Measurements from ENCODE around the gene TSPAN10.

TSPAN10 gene

DNA sequence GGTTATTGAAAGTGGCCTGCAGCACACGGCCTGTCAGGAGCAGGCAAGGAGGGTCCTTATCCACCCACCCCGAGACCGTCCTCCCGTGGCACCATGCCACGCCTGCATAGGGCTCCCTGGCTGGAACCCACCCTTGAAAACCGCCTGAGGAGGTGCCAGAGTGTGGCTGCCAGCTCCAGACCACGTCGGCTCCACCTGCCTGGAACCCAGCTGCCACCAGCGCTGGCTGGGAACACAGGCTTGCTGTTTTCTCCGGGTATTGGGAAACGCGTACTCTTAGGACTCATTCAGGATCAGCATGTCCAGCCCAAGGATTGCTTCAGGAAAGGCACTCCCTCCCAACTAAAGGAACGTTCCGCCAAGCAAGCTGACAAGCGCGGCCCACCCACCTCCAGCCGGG is 39.9 kb downstream of the TSPAN10 start:
- Histone ChIP-seq H3K9ac (ENCODE audit: insufficient read length) (no peak overlapping the region), H3K9me3 (ENCODE audit: low read depth, low read length) (no peaks in the 10 kb centered on the region), H3K36me3 (ENCODE audit: insufficient read depth, low read length) (peaks cover 17% of the 10 kb centered on the region), H3K27ac (no peak overlapping the region), H3K4me3 (no peak overlapping the region)
- DNase-seq (ENCODE audit: low read depth, low spot score) = no peak
- TF ChIP-seq POLR2AphosphoS5 (IDR thresholded peaks at IDR 0.05; ENCODE audit: borderline replicate concordance, low read depth, low read length) = no peak
- no peak for TF ChIP-seq FOXP2 (optimal IDR thresholded peaks at IDR 0.05; ENCODE audit: control extremely low read depth, extremely low read length, insufficient read depth)
- no peak for TF ChIP-seq EZH2 (IDR thresholded peaks at IDR 0.05)

DNA sequence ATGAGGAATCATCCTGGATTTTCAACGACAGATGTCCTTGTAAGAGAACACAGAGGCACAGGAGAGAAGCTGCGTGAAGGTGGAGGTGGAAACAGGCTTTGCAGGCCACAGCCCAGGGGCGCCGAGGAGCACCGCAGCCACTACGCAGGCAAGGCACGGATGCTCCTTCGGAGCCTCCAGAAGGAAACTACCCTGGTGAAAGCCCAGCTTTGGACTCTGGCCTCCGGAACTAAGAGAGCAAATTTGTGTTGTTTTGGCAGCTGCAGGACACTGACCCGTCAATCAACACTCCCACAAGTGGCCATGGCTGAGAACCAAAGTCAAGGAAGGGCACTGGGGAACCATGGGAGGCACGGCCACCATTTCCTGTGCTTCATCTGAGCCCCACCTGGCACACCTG is 43.2 kb downstream of the TSPAN10 start:
- no peak for DNase-seq (ENCODE audit: low read depth, low spot score)
- Histone ChIP-seq H3K27ac (no peak overlapping the region), H3K36me3 (ENCODE audit: insufficient read depth, low read length) (no peaks in the 10 kb centered on the region; the same call in 1 of the 2 replicates), H3K4me3 (no peak overlapping the region), H3K9me3 (ENCODE audit: low read depth, low read length) (no peaks in the 10 kb centered on the region), H3K9ac (ENCODE audit: insufficient read length) (no peak overlapping the region)
- no peak for TF ChIP-seq EZH2 (IDR thresholded peaks at IDR 0.05)
- TF ChIP-seq FOXP2 (optimal IDR thresholded peaks at IDR 0.05; ENCODE audit: control extremely low read depth, extremely low read length, insufficient read depth) = no peak
- TF ChIP-seq POLR2AphosphoS5 (IDR thresholded peaks at IDR 0.05; ENCODE audit: borderline replicate concordance, low read depth, low read length) = no peak

DNA sequence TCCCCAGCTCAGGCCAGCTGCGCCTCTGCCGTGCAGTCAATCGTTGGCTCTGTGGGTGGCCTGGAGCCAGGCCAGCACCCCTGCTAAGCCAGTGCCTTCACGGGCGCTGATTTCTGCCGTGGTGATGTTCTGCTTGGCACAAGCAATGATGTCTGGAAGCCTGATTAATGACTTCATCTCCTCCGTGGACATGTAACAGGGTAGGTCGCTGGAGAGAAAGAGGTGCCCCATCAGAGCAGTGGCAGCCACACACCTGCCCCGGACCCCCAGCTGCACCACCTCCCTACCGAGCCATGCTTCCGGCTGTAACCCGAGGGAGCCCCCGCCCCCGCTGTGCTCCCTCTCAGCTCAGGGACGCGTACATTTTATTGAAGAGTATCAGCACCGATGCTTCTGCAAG is 44.7 kb downstream of the TSPAN10 start:
- Histone ChIP-seq H3K27ac (no peak overlapping the region), H3K9ac (ENCODE audit: insufficient read length) (no peak overlapping the region), H3K4me3 (0 out of 2 replicates have a peak overlapping the region, but pooled peaks have one; percentile 98), H3K36me3 (ENCODE audit: insufficient read depth, low read length) (peaks cover 13% of the 10 kb centered on the region), H3K9me3 (ENCODE audit: low read depth, low read length) (no peaks in the 10 kb centered on the region)
- TF ChIP-seq POLR2AphosphoS5 (IDR thresholded peaks at IDR 0.05; ENCODE audit: borderline replicate concordance, low read depth, low read length) (no peak), FOXP2 (optimal IDR thresholded peaks at IDR 0.05; ENCODE audit: control extremely low read depth, extremely low read length, insufficient read depth) (no peak), EZH2 (IDR thresholded peaks at IDR 0.05) (no peak)
- DNase-seq (ENCODE audit: low read depth, low spot score) = no peak

DNA sequence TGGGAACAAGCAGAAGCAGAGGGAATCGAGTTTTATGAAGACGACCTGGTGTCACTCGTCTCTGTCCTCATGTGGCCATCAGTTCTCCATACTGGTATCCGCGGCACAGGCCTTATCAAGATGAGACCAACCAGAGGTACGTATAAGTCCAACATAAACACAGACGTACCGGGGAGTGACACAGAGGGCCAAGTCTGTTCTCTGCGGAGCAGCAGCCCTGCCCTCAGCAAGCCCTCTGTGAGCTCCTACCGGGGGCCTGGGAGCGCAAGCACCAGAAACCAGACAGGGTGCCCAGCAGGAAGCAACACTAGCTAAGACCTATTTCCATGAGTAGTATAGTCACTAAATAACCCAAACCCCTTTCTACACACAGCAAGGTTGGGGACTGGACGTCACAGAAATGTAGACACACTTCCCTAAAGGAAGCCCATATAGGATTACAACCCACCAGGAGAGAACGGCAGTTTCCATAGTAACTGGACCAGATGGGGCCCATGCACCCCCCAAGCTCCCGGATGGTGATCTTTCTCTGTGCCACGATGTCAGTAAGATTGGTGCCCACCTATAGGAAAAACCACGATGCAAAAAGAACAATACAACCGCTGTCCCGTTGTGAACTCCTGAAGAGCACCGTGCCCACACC is 45.7 kb downstream of the TSPAN10 start:
- DNase-seq (ENCODE audit: low read depth, low spot score) = no peak
- H3K36me3 ChIP-seq (ENCODE audit: insufficient read depth, low read length) = peaks cover 22% of the 10 kb centered on the region
- H3K4me3 ChIP-seq = peak overlapping the region; percentile 98
- no peaks in the 10 kb centered on the region for H3K9me3 ChIP-seq (ENCODE audit: low read depth, low read length)
- TF ChIP-seq EZH2 (IDR thresholded peaks at IDR 0.05) = no peak
- TF ChIP-seq POLR2AphosphoS5 (IDR thresholded peaks at IDR 0.05; ENCODE audit: borderline replicate concordance, low read depth, low read length) = no peak
- TF ChIP-seq FOXP2 (optimal IDR thresholded peaks at IDR 0.05; ENCODE audit: control extremely low read depth, extremely low read length, insufficient read depth) = no peak
- no peak overlapping the region for H3K27ac ChIP-seq
- H3K9ac ChIP-seq (ENCODE audit: insufficient read length) = peak overlapping the region; percentile 95

DNA sequence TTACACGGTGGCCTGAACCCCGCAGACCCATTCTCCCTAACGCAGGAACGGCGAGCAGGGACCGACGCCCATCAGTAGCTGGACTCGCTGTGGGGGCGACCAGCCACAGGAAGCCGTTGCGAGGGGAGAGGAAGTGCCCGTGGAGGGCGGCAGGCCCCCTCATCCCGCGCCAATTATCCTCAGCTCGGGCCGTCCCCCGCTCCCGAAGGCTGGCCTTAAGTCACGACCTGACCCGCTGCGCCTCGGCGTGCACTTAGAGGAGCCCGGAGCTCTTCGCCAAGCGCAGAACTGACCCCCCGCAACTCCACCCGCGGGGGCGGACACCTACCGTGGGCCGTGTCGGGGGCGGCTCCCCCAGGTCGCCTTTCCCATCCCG is 46.2 kb downstream of the TSPAN10 start:
- Histone ChIP-seq H3K9ac (ENCODE audit: insufficient read length) (peak overlapping the region; percentile 95), H3K36me3 (ENCODE audit: insufficient read depth, low read length) (peaks cover 22% of the 10 kb centered on the region), H3K9me3 (ENCODE audit: low read depth, low read length) (no peaks in the 10 kb centered on the region), H3K4me3 (peak overlapping the region; percentile 98), H3K27ac (peak overlapping the region; percentile 76)
- TF ChIP-seq EZH2 (IDR thresholded peaks at IDR 0.05) (no peak), FOXP2 (optimal IDR thresholded peaks at IDR 0.05; ENCODE audit: control extremely low read depth, extremely low read length, insufficient read depth) (no peak), POLR2AphosphoS5 (IDR thresholded peaks at IDR 0.05; ENCODE audit: borderline replicate concordance, low read depth, low read length) (no peak)
- DNase-seq (ENCODE audit: low read depth, low spot score) = no peak

DNA sequence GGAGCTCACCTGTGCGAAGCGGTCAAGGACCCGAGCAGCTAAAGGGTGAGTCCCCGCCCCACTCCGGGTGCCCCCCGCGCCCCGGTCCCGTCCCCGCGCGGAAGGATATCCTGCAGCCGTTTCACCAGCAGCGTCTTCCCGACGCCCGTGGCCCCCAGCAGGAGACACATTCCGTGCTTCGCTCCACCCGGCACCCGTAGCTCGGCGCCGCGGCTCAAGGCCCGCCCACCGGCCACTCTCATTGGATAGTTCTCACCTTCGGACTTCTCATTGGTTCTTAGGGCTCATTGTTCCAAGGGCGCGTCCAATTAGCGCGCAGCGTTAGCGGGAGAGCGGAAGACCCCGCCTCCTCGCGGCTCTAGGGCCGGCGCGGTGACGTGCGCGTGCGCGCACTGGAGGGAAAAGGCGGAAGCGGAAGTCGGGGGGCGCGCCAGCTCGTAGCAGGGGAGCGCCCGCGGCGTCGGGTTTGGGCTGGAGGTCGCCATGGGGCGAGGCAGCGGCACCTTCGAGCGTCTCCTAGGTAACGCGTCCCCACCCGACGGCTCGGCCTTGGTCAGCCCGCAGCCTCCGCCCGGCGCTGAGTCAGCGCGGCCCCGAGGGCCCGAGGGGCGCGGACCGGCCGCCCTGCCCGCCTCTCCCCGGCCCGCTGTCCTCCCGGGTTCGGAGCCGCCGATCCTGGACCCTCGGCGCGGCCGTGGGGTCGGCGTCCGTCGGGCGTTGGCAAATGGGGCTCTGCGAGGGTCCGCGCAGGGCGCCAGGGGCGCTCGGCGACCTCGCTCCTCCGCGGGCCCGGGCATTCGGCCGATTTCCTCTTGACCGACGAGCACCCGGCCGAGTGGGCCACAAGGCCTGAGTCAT is 46.8 kb downstream of the TSPAN10 start, which contains the start of the genes ARL16 and HGS:
Gene ARL16 (minus strand): TSS at position 214 of the 858 bp plus-strand sequence. CDS start 44 bp downstream, at position 170.
Gene HGS (plus strand): TSS at position 428 of the 858 bp plus-strand sequence. CDS start 56 bp downstream, at position 484.
- Histone ChIP-seq H3K9ac (ENCODE audit: insufficient read length) (peak within 1 kb of the TSS; percentile 97), H3K9me3 (ENCODE audit: low read depth, low read length) (no peaks in the 10 kb centered on the region), H3K36me3 (ENCODE audit: insufficient read depth, low read length) (peaks cover 26% of the 10 kb centered on the region), H3K4me3 (peak within 1 kb of the TSS; percentile 98), H3K27ac (peak within 1 kb of the TSS; percentile 76)
- peak; percentile 98 for DNase-seq (ENCODE audit: low read depth, low spot score)
- TF ChIP-seq POLR2AphosphoS5 (IDR thresholded peaks at IDR 0.05; ENCODE audit: borderline replicate concordance, low read depth, low read length) (peak; percentile 64), EZH2 (IDR thresholded peaks at IDR 0.05) (no peak), FOXP2 (optimal IDR thresholded peaks at IDR 0.05; ENCODE audit: control extremely low read depth, extremely low read length, insufficient read depth) (peak; percentile 62)

DNA sequence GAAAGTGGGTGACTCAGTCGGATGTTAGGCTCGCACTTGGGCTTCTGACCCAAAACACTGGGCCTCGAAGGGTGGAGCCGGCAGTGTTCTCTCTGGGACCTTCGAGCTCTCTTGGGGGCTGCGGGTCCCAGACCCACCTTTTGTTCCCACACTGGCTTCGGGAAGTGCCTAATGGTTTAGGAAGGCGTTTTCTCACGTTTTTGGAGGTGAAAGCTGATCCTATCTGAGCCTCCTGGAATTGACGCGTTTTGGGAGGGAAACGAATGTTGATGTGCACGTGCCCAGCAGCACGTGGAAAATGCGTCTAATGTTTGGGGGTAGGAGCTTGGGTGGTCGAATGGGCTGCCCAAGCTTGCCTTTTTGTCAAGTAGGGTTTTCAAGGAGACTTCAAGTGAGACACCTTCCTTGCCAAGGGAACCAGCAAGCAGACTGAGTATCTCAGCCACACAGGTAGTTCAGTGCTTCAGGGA is 47.5 kb downstream of the TSPAN10 start:
- peak overlapping the region; percentile 98 for H3K4me3 ChIP-seq
- TF ChIP-seq FOXP2 (optimal IDR thresholded peaks at IDR 0.05; ENCODE audit: control extremely low read depth, extremely low read length, insufficient read depth) = no peak
- no peak for TF ChIP-seq EZH2 (IDR thresholded peaks at IDR 0.05)
- TF ChIP-seq POLR2AphosphoS5 (IDR thresholded peaks at IDR 0.05; ENCODE audit: borderline replicate concordance, low read depth, low read length) = no peak
- H3K27ac ChIP-seq = peak overlapping the region; percentile 54
- peaks cover 33% of the 10 kb centered on the region for H3K36me3 ChIP-seq (ENCODE audit: insufficient read depth, low read length)
- no peaks in the 10 kb centered on the region for H3K9me3 ChIP-seq (ENCODE audit: low read depth, low read length)
- peak overlapping the region; percentile 97 for H3K9ac ChIP-seq (ENCODE audit: insufficient read length)
- DNase-seq (ENCODE audit: low read depth, low spot score) = no peak

DNA sequence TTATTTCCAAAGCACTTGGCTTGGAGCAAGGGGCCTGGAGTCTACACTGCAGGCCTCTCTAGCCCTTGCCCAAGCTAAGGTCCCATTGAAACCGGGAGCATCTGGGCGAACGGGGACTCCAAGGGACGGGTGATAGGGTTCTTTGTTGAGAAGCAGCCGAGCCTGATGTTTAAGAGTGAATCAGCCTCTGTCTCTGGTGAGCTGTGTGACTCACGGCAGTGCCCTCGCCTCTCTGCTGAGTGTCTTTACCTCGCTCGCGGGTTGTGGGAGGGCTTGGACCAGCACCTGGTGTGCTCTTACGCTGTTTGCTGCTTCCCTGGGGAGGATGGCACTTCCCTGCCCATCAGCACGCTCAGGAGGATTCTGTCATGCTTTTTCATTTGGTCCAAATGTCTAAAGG is 48.1 kb downstream of the TSPAN10 start:
- Histone ChIP-seq H3K27ac (no peak overlapping the region), H3K36me3 (ENCODE audit: insufficient read depth, low read length) (peaks cover 39% of the 10 kb centered on the region), H3K9me3 (ENCODE audit: low read depth, low read length) (no peaks in the 10 kb centered on the region), H3K4me3 (peak overlapping the region; percentile 98), H3K9ac (ENCODE audit: insufficient read length) (peak overlapping the region; percentile 97)
- no peak for DNase-seq (ENCODE audit: low read depth, low spot score)
- no peak for TF ChIP-seq EZH2 (IDR thresholded peaks at IDR 0.05)
- no peak for TF ChIP-seq FOXP2 (optimal IDR thresholded peaks at IDR 0.05; ENCODE audit: control extremely low read depth, extremely low read length, insufficient read depth)
- TF ChIP-seq POLR2AphosphoS5 (IDR thresholded peaks at IDR 0.05; ENCODE audit: borderline replicate concordance, low read depth, low read length) = no peak

All from SK-N-MC (cell line).